Fibroblast of lung (primary cell): ENCODE measurements around the gene PCDH1. TPM values are rescaled to one million over a fixed set of nuclear protein-coding genes. Genes with fewer than 3 reads are reported as not detected.
A peak's percentile ranks its signal among the peaks of the same experiment; 100 is the strongest.

Experiments used
- DNase-seq, 2 donors: peaks; one replicate each; pipeline versions ENCODE4 v3.0.0 to v3.0.0-alpha.2; 2010; ENCODE audit warnings: low read depth in 2 of 2
- H2AFZ ChIP-seq: 2 replicates; pipeline ENCODE4 v1.5.1; 2012; ENCODE audit warnings: low read length, control low read depth, inconsistent platforms
- H3K27ac ChIP-seq: 2 replicates; pipeline ENCODE4 v1.5.1; 2011; ENCODE audit warnings: low read length, control low read depth; ENCODE audit not compliant: insufficient read depth
- H3K27me3 ChIP-seq: 2 replicates; pipeline ENCODE4 v1.5.1; 2011; ENCODE audit warnings: mild to moderate bottlenecking, low read length; ENCODE audit not compliant: control insufficient read depth, insufficient read depth
- H3K36me3 ChIP-seq: 2 replicates; pipeline ENCODE4 v1.5.1; 2011; ENCODE audit warnings: low read length; ENCODE audit not compliant: control insufficient read depth, insufficient read depth
- H3K4me1 ChIP-seq: 2 replicates; pipeline ENCODE4 v1.5.1; 2011; ENCODE audit warnings: low read length; ENCODE audit not compliant: control insufficient read depth, insufficient read depth; ENCODE audit errors: extremely low read depth
- H3K4me2 ChIP-seq: 2 replicates; pipeline ENCODE4 v1.5.1; 2011; ENCODE audit warnings: low read length, control low read depth; ENCODE audit not compliant: insufficient read depth; ENCODE audit errors: extremely low read depth
- H3K4me3 ChIP-seq, 4 experiments: fragments of 200-600 bp in 1 of 4; sonication (generic) in 1 of 4; replicated peaks in 1 of 4; 2 replicates each; pipeline ENCODE4 v1.5.1; 2011 to 2016; ENCODE audit warnings: low read length in 4 of 4, low read depth in 3 of 4, mild to moderate bottlenecking in 3 of 4, control low read depth in 2 of 4, inconsistent platforms in 1 of 4, mixed read lengths in 1 of 4; ENCODE audit not compliant: insufficient read depth in 1 of 4; ENCODE audit errors: control extremely low read depth in 1 of 4
- H3K79me2 ChIP-seq: 2 replicates; pipeline ENCODE4 v1.5.1; 2012; ENCODE audit warnings: mild to moderate bottlenecking, low read length, inconsistent platforms; ENCODE audit not compliant: control insufficient read depth, insufficient read depth
- H3K9ac ChIP-seq: 2 replicates; pipeline ENCODE4 v1.5.1; 2011; ENCODE audit warnings: mild to moderate bottlenecking, low read length, control low read depth; ENCODE audit not compliant: insufficient read depth
- H3K9me3 ChIP-seq: 2 replicates; pipeline ENCODE4 v1.5.1; 2012; ENCODE audit warnings: low read depth, low read length; ENCODE audit not compliant: control insufficient read depth, insufficient read depth
- H4K20me1 ChIP-seq: 2 replicates; pipeline ENCODE4 v1.5.1; 2011; ENCODE audit warnings: low read length; ENCODE audit not compliant: control insufficient read depth, insufficient read depth; ENCODE audit errors: extremely low read depth
- CTCF ChIP-seq, 2 donors: IDR thresholded peaks in 1 of 2; conservative IDR thresholded peaks in 1 of 2; 1 replicate in 1 of 2; 2 replicates in 1 of 2; pipeline ENCODE4 v1.5.1; 2011 to 2012; ENCODE audit warnings: low read length in 2 of 2, control low read depth in 1 of 2, inconsistent platforms in 1 of 2, low read depth in 1 of 2, mild to moderate bottlenecking in 1 of 2
- EZH2 ChIP-seq: IDR thresholded peaks from 2 replicates; pipeline ENCODE4 v1.5.1; 2012; ENCODE audit warnings: low read length, control low read depth, mild to moderate bottlenecking; ENCODE audit errors: missing control alignments
- polyA plus RNA-seq, 2 donors: library from polyadenylated mRNA; depleted of rRNA in 1 of 2; stranded (reverse) in 1 of 2; unstranded in 1 of 2; fragments of >200 nt; gene quantifications; 2 replicates each; pipeline ENCODE4 v1.2.1, GENCODE V29; 2011 to 2012; ENCODE audit warnings: missing spikeins in 1 of 2
- total RNA-seq: library from RNA; depleted of rRNA; stranded (reverse); fragments of >200 nt; gene quantifications from 2 replicates; pipeline ENCODE4 v1.2.1, GENCODE V29; 2014

Gene PCDH1
- total and polyA plus RNA-seq, 2 donors (not counting 1 experiment from before 2014, with no cell fraction given): 0.66 to 1.6 TPM

- H3K79me2 ChIP-seq: no peaks in the 10 kb centered on the region
- DNase-seq: peak in 1 of 2 donors; percentile 34
- no peak overlapping the region for H3K4me2 ChIP-seq
- H3K9me3 ChIP-seq: no peaks in the 10 kb centered on the region
- H3K4me1 ChIP-seq: peaks cover 2% of the 10 kb centered on the region
- H3K27ac ChIP-seq: no peak overlapping the region
- no peak overlapping the region for H3K4me3 ChIP-seq
- H3K9ac ChIP-seq: no peak overlapping the region
- no peaks in the 10 kb centered on the region for H3K36me3 ChIP-seq
- no peaks in the 10 kb centered on the region for H4K20me1 ChIP-seq
- no peak overlapping the region for H2AFZ ChIP-seq
- TF ChIP-seq CTCF (conservative IDR thresholded peaks at IDR 0.05 in 1 of 2, IDR thresholded peaks at IDR 0.05 in 1 of 2; ENCODE audit: low read depth in 1 of 2, low read length in 2 of 2) (no peak), EZH2 (no peak)
- H3K27me3 ChIP-seq: no peaks in the 10 kb centered on the region
Measured at GRCh38 chr5:141835928-141836670, 42.1 kb downstream of the PCDH1 start.

GRCh38 chr5:141834331-141834730, 43.9 kb downstream of the PCDH1 start:
- Histone ChIP-seq H3K4me3 (no peak overlapping the region), H3K36me3 (no peaks in the 10 kb centered on the region), H3K9ac (no peak overlapping the region), H2AFZ (no peak overlapping the region), H3K27me3 (no peaks in the 10 kb centered on the region), H3K79me2 (no peaks in the 10 kb centered on the region), H3K27ac (no peak overlapping the region), H3K4me1 (peaks cover 2% of the 10 kb centered on the region), H3K4me2 (no peak overlapping the region), H3K9me3 (no peaks in the 10 kb centered on the region), H4K20me1 (no peaks in the 10 kb centered on the region)
- DNase-seq: no peak
- no peak for TF ChIP-seq EZH2
- TF ChIP-seq CTCF (conservative IDR thresholded peaks at IDR 0.05 in 1 of 2, IDR thresholded peaks at IDR 0.05 in 1 of 2; ENCODE audit: low read depth in 1 of 2, low read length in 2 of 2): no peak

DNA sequence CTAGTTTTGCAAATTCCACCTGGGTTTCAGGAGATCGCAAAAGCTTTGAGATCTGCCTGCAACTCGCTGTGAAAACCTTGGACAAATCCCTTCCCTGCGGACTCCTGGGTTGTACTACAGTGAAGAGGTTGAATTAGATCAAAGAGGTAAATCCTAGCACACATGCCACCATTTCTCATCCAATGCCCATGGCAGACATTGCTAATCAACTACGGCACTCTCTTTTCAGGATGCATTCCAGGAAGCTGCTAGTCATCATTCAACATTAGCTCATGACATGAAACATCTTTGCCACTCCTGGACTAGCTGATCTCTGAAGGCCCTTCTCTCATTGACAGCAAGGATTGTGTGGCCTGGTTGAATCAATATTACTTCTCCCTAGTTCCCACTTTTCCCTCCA, 46.1 kb downstream of the PCDH1 start:
- no peaks in the 10 kb centered on the region for H3K36me3 ChIP-seq
- H3K9ac ChIP-seq: no peak overlapping the region
- no peaks in the 10 kb centered on the region for H3K79me2 ChIP-seq
- H3K4me1 ChIP-seq: peaks cover 2% of the 10 kb centered on the region
- no peaks in the 10 kb centered on the region for H4K20me1 ChIP-seq
- H2AFZ ChIP-seq: no peak overlapping the region
- H3K27ac ChIP-seq: no peak overlapping the region
- no peak overlapping the region for H3K4me3 ChIP-seq
- H3K9me3 ChIP-seq: no peaks in the 10 kb centered on the region
- TF ChIP-seq CTCF (conservative IDR thresholded peaks at IDR 0.05 in 1 of 2, IDR thresholded peaks at IDR 0.05 in 1 of 2; ENCODE audit: low read depth in 1 of 2, low read length in 2 of 2) (no peak), EZH2 (no peak)
- DNase-seq: no peak
- peaks cover 6% of the 10 kb centered on the region for H3K27me3 ChIP-seq
- H3K4me2 ChIP-seq: no peak overlapping the region
